Measurements from ENCODE around the gene GPR31.

- TF ChIP-seq CTCF (IDR thresholded peaks at IDR 0.05) (no peak), ZFX (IDR thresholded peaks at IDR 0.05; ENCODE audit: borderline replicate concordance) (no peak)
Measured at GRCh38 chr6:167200806-167201205, 43.0 kb upstream of the GPR31 start.

Data from 22Rv1 (cell line).